K562 treated with DMSO at 1 percent for 48 hours (cell line): ENCODE results near the gene CACNA1G. TPM values are rescaled to one million over a fixed set of nuclear protein-coding genes. Genes with fewer than 3 reads are reported as not detected.

ENCODE experiments used
- total RNA-seq: library from RNA; unstranded; fragments of 300-600 nt; gene quantifications from 2 replicates; pipeline ENCODE4 v1.2.3, GENCODE V29; 2022; ENCODE audit warnings: low replicate concordance; ENCODE audit errors: extremely low read depth

The CACNA1G gene
- total RNA-seq = not detected in 2 replicates

GRCh38 chr17:50560185-50560824, at the start of gene CACNA1G:
Gene CACNA1G, plus strand, starts transcription at chr17:50560715. Its CDS starts 745 bp downstream, at chr17:50561460.

GRCh38 chr17:50532452-50533024, 28.0 kb upstream of the CACNA1G start, which contains the start of gene EPN3:
Gene EPN3, plus strand, starts transcription at chr17:50532735. Its CDS starts 3,822 bp downstream, at chr17:50536557.

GRCh38 chr17:50547035-50547735, 13.3 kb upstream of the CACNA1G start, which contains the start of gene SPATA20:
Gene SPATA20, plus strand, starts transcription at chr17:50547174. Its CDS starts 35 bp downstream, at chr17:50547209.

GRCh38 chr17:50634224-50634914, 73.9 kb downstream of the CACNA1G start, which contains the start of gene ABCC3:
Gene ABCC3, plus strand, starts transcription at chr17:50634881. Its CDS starts 56 bp downstream, at chr17:50634937.

Other genes with a start within 250 kb of the CACNA1G start
- gene XYLT2, start 214.6 kb upstream of the CACNA1G start, total RNA-seq = not detected in 2 replicates
- gene MRPL27, start 187.5 kb upstream of the CACNA1G start, total RNA-seq = not detected in 2 replicates
- gene EME1, start 187.5 kb upstream of the CACNA1G start, total RNA-seq = not detected in 2 replicates
- not detected in 2 replicates for gene LRRC59, start 163.2 kb upstream of the CACNA1G start, total RNA-seq
- not detected in 2 replicates for gene ACSF2, start 134.5 kb upstream of the CACNA1G start, total RNA-seq
- gene CHAD, start 91.8 kb upstream of the CACNA1G start, total RNA-seq = not detected in 2 replicates
- not detected in 2 replicates for gene RSAD1, start 81.9 kb upstream of the CACNA1G start, total RNA-seq
- gene MYCBPAP, start 52.3 kb upstream of the CACNA1G start, total RNA-seq = not detected in 2 replicates
- gene EPN3, start 28.0 kb upstream of the CACNA1G start, total RNA-seq = not detected in 2 replicates
- gene SPATA20, start 13.5 kb upstream of the CACNA1G start, total RNA-seq = not detected in 2 replicates
- gene ABCC3, start 74.2 kb downstream of the CACNA1G start, total RNA-seq = not detected in 2 replicates
- not detected in 2 replicates for gene ANKRD40, start 147.2 kb downstream of the CACNA1G start, total RNA-seq
- not detected in 2 replicates for gene LUC7L3, start 158.9 kb downstream of the CACNA1G start, total RNA-seq
- not detected in 2 replicates for gene ANKRD40CL, start 206.8 kb downstream of the CACNA1G start, total RNA-seq